Prostate gland (tissue), 2 donors: Measurements from ENCODE around the gene SPON1. TPM values are rescaled to one million over a fixed set of nuclear protein-coding genes. Genes with fewer than 3 reads are reported as not detected.

Experiments used
- DNase-seq: peaks from one replicate; pipeline ENCODE4 v3.0.0-alpha.2; 2019; ENCODE audit warnings: low spot score
- H3K27ac ChIP-seq, 2 donors: fragments of 200-600 bp; sonication (generic); 2 replicates each; pipeline ENCODE4 v1.5.1; 2017 to 2019
- H3K27me3 ChIP-seq: fragments of 200-600 bp; sonication (generic); replicated peaks from 2 replicates; pipeline ENCODE4 v1.5.1; 2019; ENCODE audit not compliant: insufficient read depth
- H3K36me3 ChIP-seq, 2 donors: fragments of 200-600 bp; sonication (generic); 1 replicate in 1 of 2; 2 replicates in 1 of 2; pipeline versions ENCODE4 v1.5.1 to v1.8.1; 2017 to 2019
- H3K4me1 ChIP-seq: fragments of 200-600 bp; sonication (generic); replicated peaks from 2 replicates; pipeline ENCODE4 v1.5.1; 2019
- H3K4me3 ChIP-seq, 2 donors: fragments of 200-600 bp; sonication (generic); 2 replicates each; pipeline ENCODE4 v1.5.1; 2017 to 2019
- H3K9me3 ChIP-seq: fragments of 200-600 bp; sonication (generic); 2 replicates; pipeline ENCODE4 v1.5.1; 2017
- CTCF ChIP-seq, 4 experiments: fragments of 200-600 bp in 2 of 4; fragments of 450-650 bp in 2 of 4; sonication (generic) in 2 of 4; IDR thresholded peaks; 1 replicate in 3 of 4; 2 replicates in 1 of 4; pipeline ENCODE4 v1.5.1; 2016 to 2019; ENCODE audit warnings: antibody characterized with exemption in 4 of 4, mild to moderate bottlenecking in 2 of 4, moderate library complexity in 2 of 4
- POLR2A ChIP-seq: fragments of 450-650 bp; IDR thresholded peaks from one replicate; pipeline ENCODE4 v1.6.1; 2016; ENCODE audit warnings: antibody characterized with exemption, mild to moderate bottlenecking
- POLR2AphosphoS5 ChIP-seq: sonication (generic); formaldehyde crosslinking; IDR thresholded peaks from one replicate; pipeline ENCODE4 v1.6.1; 2017; ENCODE audit warnings: antibody characterized with exemption
- WGBS: methylation state at CpG from one replicate; pipeline ENCODE4 v1.1.5; 2018; 5-methylcytosine and 5-hydroxymethylcytosine counted together
- intact Hi-C: fragments of 100-400 bp; cut with DNase I; formaldehyde crosslinking; loops from one replicate; pipeline ENCODE4 v1.14.2; 2022
- total RNA-seq, 2 donors: library from RNA; depleted of rRNA; stranded (reverse); fragments of >200 nt; gene quantifications; one replicate each; pipeline ENCODE4 v1.1.0, GENCODE V29; 2016

The SPON1 gene
- total RNA-seq, 2 donors from 2014 or later = 13.7 to 28.2 TPM

DNA sequence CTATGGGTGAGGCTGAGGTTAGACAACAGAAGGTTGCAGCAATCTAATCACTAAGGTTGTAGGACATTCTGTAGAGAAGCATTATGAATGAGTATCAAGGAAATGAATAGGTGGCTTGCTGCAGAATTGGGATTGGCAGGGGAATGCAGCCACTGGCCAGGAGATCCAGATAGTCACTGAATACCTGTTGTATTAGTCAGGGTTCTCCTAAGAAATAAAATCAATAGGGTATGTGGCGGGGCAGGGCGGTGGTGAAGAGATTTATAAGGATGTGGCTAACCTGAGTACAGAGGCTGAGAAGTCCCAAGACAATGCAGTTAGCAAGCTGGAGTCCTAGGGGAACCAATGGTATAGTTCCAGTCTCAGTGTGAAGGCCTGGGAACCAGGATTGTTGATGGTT lies 163.0 kb downstream of the SPON1 start:
- H3K9me3 ChIP-seq = no peaks in the 10 kb centered on the region
- TF ChIP-seq CTCF (IDR thresholded peaks at IDR 0.05) = no peak
- no peak for TF ChIP-seq POLR2A
- H3K27me3 ChIP-seq = no peaks in the 10 kb centered on the region
- 89% methylated on average over 2 of the region's 2 CpGs for WGBS
- intact Hi-C loops = no loop called here
- H3K27ac ChIP-seq = no peak overlapping the region
- H3K36me3 ChIP-seq = no peaks in the 10 kb centered on the region
- no peak overlapping the region for H3K4me3 ChIP-seq
- H3K4me1 ChIP-seq = no peaks in the 10 kb centered on the region
- DNase-seq = no peak

DNA sequence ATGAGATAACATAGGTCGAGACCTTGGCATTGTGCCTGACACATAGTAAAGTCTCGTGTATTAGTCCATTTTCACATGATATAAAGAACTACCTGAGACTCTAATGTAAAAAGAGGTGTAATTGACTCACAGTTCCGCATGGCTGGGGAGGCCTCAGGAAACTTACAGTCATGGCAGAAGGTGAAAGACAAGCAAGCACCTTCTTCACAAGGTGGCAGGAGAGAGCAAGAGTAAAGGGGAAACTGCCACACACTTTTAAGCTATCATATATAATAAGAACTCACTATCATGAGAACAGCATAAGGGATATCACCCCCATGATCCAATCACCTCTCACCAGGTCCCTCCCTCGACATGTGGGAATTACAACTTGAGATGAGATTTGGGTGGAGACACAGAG lies 165.2 kb downstream of the SPON1 start:
- no peak for DNase-seq
- Histone ChIP-seq H3K27me3 (no peaks in the 10 kb centered on the region), H3K4me3 (no peak overlapping the region), H3K36me3 (no peaks in the 10 kb centered on the region), H3K9me3 (no peaks in the 10 kb centered on the region), H3K27ac (no peak overlapping the region), H3K4me1 (no peaks in the 10 kb centered on the region)
- intact Hi-C loops = no loop called here
- TF ChIP-seq POLR2A = no peak
- TF ChIP-seq POLR2AphosphoS5 = no peak
- 90% methylated on average over 4 of the region's 4 CpGs for WGBS

GRCh38 chr11:14132312-14132711 lies 169.8 kb downstream of the SPON1 start:
- TF ChIP-seq POLR2A (no peak), POLR2AphosphoS5 (no peak), CTCF (IDR thresholded peaks at IDR 0.05) (no peak)
- Histone ChIP-seq H3K9me3 (no peaks in the 10 kb centered on the region), H3K27me3 (no peaks in the 10 kb centered on the region), H3K4me3 (no peak overlapping the region), H3K4me1 (no peaks in the 10 kb centered on the region), H3K27ac (no peak overlapping the region), H3K36me3 (no peaks in the 10 kb centered on the region)
- intact Hi-C loops = no loop called here
- no peak for DNase-seq
- 74% methylated on average over 4 of the region's 4 CpGs for WGBS

DNA sequence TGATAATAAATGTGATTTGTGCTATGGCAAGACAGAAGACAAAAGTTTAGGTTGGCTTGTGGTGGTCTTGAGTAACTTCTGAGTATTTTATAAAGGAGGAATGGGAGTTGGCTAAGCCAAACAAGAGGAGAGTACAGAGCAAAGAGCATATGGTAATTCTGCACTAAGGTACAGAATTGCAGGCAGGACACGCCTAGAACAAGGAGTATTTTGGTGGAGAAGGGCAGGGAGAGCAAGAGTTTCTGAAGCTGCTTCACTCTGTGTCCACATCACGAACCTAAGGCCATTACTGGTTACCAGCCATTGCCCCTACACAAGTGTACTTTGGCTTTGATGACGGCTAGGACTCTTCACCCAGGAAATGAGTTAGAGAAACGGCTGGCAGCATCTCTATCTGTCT lies 170.9 kb downstream of the SPON1 start:
- intact Hi-C loops = no loop called here
- H3K27me3 ChIP-seq = no peaks in the 10 kb centered on the region
- H3K4me1 ChIP-seq = no peaks in the 10 kb centered on the region
- no peak overlapping the region for H3K27ac ChIP-seq
- H3K9me3 ChIP-seq = no peaks in the 10 kb centered on the region
- no peak overlapping the region for H3K4me3 ChIP-seq
- no peak for DNase-seq
- TF ChIP-seq POLR2AphosphoS5 (no peak), CTCF (IDR thresholded peaks at IDR 0.05) (no peak), POLR2A (no peak)
- no peaks in the 10 kb centered on the region for H3K36me3 ChIP-seq
- 95% methylated on average over 4 of the region's 4 CpGs for WGBS

GRCh38 chr11:14136561-14136960 lies 174.0 kb downstream of the SPON1 start:
- Histone ChIP-seq H3K9me3 (no peaks in the 10 kb centered on the region), H3K4me3 (no peak overlapping the region), H3K27ac (no peak overlapping the region), H3K36me3 (no peaks in the 10 kb centered on the region), H3K27me3 (no peaks in the 10 kb centered on the region), H3K4me1 (no peaks in the 10 kb centered on the region)
- no peak for TF ChIP-seq CTCF (IDR thresholded peaks at IDR 0.05)
- WGBS = 56% methylated on average over 1 of the region's 1 CpG
- intact Hi-C loops = no loop called here
- DNase-seq = no peak
